Measurements from ENCODE around the gene HIF3A. TPM values are rescaled to one million over a fixed set of nuclear protein-coding genes. Genes with fewer than 3 reads are reported as not detected.

HIF3A gene
- total RNA-seq, 4 donors from 2014 or later: 3.8 to 52.8 (median 6.2) TPM

GRCh38 chr19:46344363-46344762 lies 47.5 kb downstream of the HIF3A start:
- Histone ChIP-seq H3K4me1 (peaks cover 8 to 31% (median 25%) of the 10 kb centered on the region in 3 donors), H3K9me3 (no peaks in the 10 kb centered on the region), H3K36me3 (peaks cover 0 to 14% (median 0%) of the 10 kb centered on the region in 3 donors), H3K27me3 (no peaks in the 10 kb centered on the region), H3K27ac (peak overlapping the region in 1 of 4 donors; percentile 16), H3K4me3 (no peak overlapping the region)
- intact Hi-C loops (cut with DNase I): no loop called here
- 33 to 50% methylated on average over 1 of the region's 1 CpG for WGBS, 2 donors
- no peak for DNase-seq
- TF ChIP-seq POLR2A (IDR thresholded peaks at IDR 0.05): no peak
- TF ChIP-seq CTCF (IDR thresholded peaks at IDR 0.05): no peak

- peaks cover 0 to 6% (median 0%) of the 10 kb centered on the region in 3 donors for H3K36me3 ChIP-seq
- H3K9me3 ChIP-seq: no peaks in the 10 kb centered on the region
- TF ChIP-seq POLR2A (IDR thresholded peaks at IDR 0.05) (no peak), CTCF (IDR thresholded peaks at IDR 0.05) (no peak)
- no peak overlapping the region for H3K4me3 ChIP-seq
- H3K4me1 ChIP-seq: peaks cover 16 to 39% (median 33%) of the 10 kb centered on the region in 3 donors
- intact Hi-C loops (cut with DNase I): no loop called here
- 81 to 86% methylated on average over 5 of the region's 5 CpGs for WGBS, 2 donors
- H3K27me3 ChIP-seq: no peaks in the 10 kb centered on the region
- no peak overlapping the region for H3K27ac ChIP-seq
- DNase-seq: no peak
Measured at GRCh38 chr19:46345157-46345556, 48.3 kb downstream of the HIF3A start.

GRCh38 chr19:46346821-46347571 lies 50.2 kb downstream of the HIF3A start, which contains the start of gene PPP5C:
Gene PPP5C (plus strand): TSS chr19:46347087. CDS start chr19:46347097, 10 bp downstream.
- DNase-seq: peak; percentile 33
- Histone ChIP-seq H3K36me3 (no peaks in the 10 kb centered on the region), H3K4me3 (peak within 1 kb of the TSS; percentile 71 to 97 (median 88)), H3K27ac (peak within 1 kb of the TSS; percentile 72 to 93 (median 88)), H3K4me1 (peaks cover 34 to 58% (median 51%) of the 10 kb centered on the region in 3 donors), H3K27me3 (no peaks in the 10 kb centered on the region), H3K9me3 (no peaks in the 10 kb centered on the region)
- WGBS, 2 donors: 0 to 1% methylated on average over 12 to 13 of the region's 62 CpGs
- TF ChIP-seq CTCF (IDR thresholded peaks at IDR 0.05) (peak; percentile 49 to 92 (median 72)), POLR2A (IDR thresholded peaks at IDR 0.05) (peak in 2 of 4 donors; percentile 67 to 80)
- intact Hi-C loops (cut with DNase I): no loop called here

- H3K4me3 ChIP-seq: peak overlapping the region; percentile 71 to 97 (median 88)
- intact Hi-C loops (cut with DNase I): no loop called here
- H3K9me3 ChIP-seq: no peaks in the 10 kb centered on the region
- WGBS, 2 donors: 0% methylated on average over 3 of the region's 3 CpGs
- no peak for TF ChIP-seq POLR2A (IDR thresholded peaks at IDR 0.05)
- peak in 1 of 6 experiments; percentile 6 for TF ChIP-seq CTCF (IDR thresholded peaks at IDR 0.05)
- no peak for DNase-seq
- peaks cover 36 to 63% (median 53%) of the 10 kb centered on the region in 3 donors for H3K4me1 ChIP-seq
- H3K27me3 ChIP-seq: no peaks in the 10 kb centered on the region
- H3K36me3 ChIP-seq: no peaks in the 10 kb centered on the region
- peak overlapping the region; percentile 72 to 93 (median 88) for H3K27ac ChIP-seq
Measured at GRCh38 chr19:46347572-46347883, 50.7 kb downstream of the HIF3A start.

GRCh38 chr19:46347985-46348384 lies 51.1 kb downstream of the HIF3A start:
- Histone ChIP-seq H3K27me3 (no peaks in the 10 kb centered on the region), H3K36me3 (peaks cover 0 to 3% (median 0%) of the 10 kb centered on the region in 3 donors), H3K9me3 (no peaks in the 10 kb centered on the region), H3K4me1 (peaks cover 36 to 66% (median 53%) of the 10 kb centered on the region in 3 donors), H3K27ac (peak overlapping the region in 1 of 4 donors; percentile 92), H3K4me3 (peak overlapping the region in 3 of 4 donors; percentile 71 to 97 (median 88))
- TF ChIP-seq CTCF (IDR thresholded peaks at IDR 0.05) (no peak), POLR2A (IDR thresholded peaks at IDR 0.05) (no peak)
- no peak for DNase-seq
- intact Hi-C loops (cut with DNase I): no loop called here
- 65 to 75% methylated on average over 5 of the region's 5 CpGs for WGBS, 2 donors

Measured in esophagus squamous epithelium (tissue), 5 donors.